Activated naive CD8-positive, alpha-beta T cell (primary cell): ENCODE results near the gene PTPRG.

Source experiments
- H3K27ac Mint-ChIP-seq: one replicate; pipeline ENCODE4 v1.8.0; 2021; ENCODE audit warnings: mixed read lengths
- H3K27me3 Mint-ChIP-seq: one replicate; pipeline ENCODE4 v1.8.0; 2021; ENCODE audit warnings: mixed read lengths
- H3K36me3 Mint-ChIP-seq: one replicate; pipeline ENCODE4 v1.8.0; 2021; ENCODE audit warnings: mixed read lengths
- H3K4me1 Mint-ChIP-seq: one replicate; pipeline ENCODE4 v1.8.0; 2021; ENCODE audit warnings: low read depth, mixed read lengths
- H3K4me3 Mint-ChIP-seq: one replicate; pipeline ENCODE4 v1.8.0; 2021; ENCODE audit warnings: mild to moderate bottlenecking, mixed read lengths
- H3K9me3 Mint-ChIP-seq: one replicate; pipeline ENCODE4 v1.8.0; 2021; ENCODE audit warnings: low read depth, mixed read lengths

Gene PTPRG

GRCh38 chr3:61561374-61562041 is at the start of gene PTPRG:
PTPRG (plus strand) TSS chr3:61561571; CDS start chr3:61562288, 717 bp downstream.
- Mint-ChIP-seq H3K27me3 (peaks cover 32% of the 10 kb centered on the region), H3K4me3 (peak within 1 kb of the TSS; percentile 81), H3K36me3 (no peaks in the 10 kb centered on the region), H3K9me3 (no peaks in the 10 kb centered on the region), H3K27ac (no peak within 1 kb of the TSS), H3K4me1 (peaks cover 16% of the 10 kb centered on the region)

DNA sequence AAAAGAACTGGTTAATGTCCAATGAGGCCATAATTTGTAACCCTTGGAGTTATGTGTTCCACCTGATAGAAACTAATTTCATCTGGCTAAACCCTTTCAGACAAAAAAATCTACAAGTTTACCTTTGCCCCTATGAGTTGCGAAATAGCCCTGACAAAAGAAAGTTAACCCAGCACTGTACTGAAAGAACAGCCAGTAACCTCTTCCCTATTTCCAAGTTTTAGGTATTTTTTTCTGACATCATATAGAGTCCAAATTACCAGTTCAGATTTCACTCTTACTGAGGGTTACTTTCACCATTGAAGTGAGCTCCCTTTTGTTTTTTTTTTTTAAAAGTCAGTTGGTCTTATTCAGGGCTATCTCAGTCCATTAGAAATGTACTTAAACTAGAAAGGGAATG is 42.8 kb upstream of the PTPRG start:
- no peak overlapping the region for H3K4me3 Mint-ChIP-seq
- H3K27ac Mint-ChIP-seq: no peak overlapping the region
- peaks cover 7% of the 10 kb centered on the region for H3K27me3 Mint-ChIP-seq
- H3K36me3 Mint-ChIP-seq: no peaks in the 10 kb centered on the region
- H3K4me1 Mint-ChIP-seq: peaks cover 10% of the 10 kb centered on the region
- no peaks in the 10 kb centered on the region for H3K9me3 Mint-ChIP-seq

DNA sequence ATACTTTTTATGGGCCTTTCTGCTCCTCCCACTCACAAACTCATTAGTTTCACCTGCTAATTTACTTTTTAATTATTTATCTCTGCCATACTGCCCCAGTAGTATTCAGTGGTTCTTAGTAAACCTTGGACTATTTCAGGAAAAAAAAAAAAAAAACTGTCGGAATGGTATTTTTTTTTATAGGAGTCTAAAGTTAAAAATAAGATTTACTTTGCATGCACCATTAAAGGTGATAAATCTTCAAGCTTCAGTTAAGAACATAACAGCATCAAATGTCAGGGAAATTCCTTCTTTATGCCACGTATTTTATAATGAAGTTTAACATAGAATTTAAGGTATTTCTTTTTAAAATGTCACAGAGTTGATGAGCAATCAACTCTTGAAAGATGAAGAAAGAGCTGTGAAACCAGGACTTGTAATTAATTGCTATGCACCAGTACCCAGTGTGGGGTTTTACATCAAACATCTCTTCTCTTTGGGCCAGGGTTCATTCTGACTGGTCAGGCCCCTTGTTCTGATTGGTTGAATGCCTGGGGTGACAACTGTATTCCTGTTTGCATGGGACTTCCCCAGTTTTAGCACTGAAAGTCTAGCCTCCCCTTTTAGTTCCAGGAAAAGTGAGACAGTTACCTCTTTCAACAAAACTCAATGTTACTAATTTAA is 40.3 kb upstream of the PTPRG start:
- Mint-ChIP-seq H3K36me3 (no peaks in the 10 kb centered on the region), H3K27ac (no peak overlapping the region), H3K4me3 (no peak overlapping the region)

GRCh38 chr3:61522060-61522459 is 39.3 kb upstream of the PTPRG start:
- no peak overlapping the region for H3K27ac Mint-ChIP-seq
- no peaks in the 10 kb centered on the region for H3K36me3 Mint-ChIP-seq
- no peaks in the 10 kb centered on the region for H3K9me3 Mint-ChIP-seq
- H3K27me3 Mint-ChIP-seq: peaks cover 6% of the 10 kb centered on the region
- peaks cover 10% of the 10 kb centered on the region for H3K4me1 Mint-ChIP-seq
- no peak overlapping the region for H3K4me3 Mint-ChIP-seq

More for the DNA sequence above, 40.3 kb upstream of the PTPRG start:
- H3K9me3 Mint-ChIP-seq: no peaks in the 10 kb centered on the region
- peaks cover 10% of the 10 kb centered on the region for H3K4me1 Mint-ChIP-seq
- peaks cover 6% of the 10 kb centered on the region for H3K27me3 Mint-ChIP-seq

DNA sequence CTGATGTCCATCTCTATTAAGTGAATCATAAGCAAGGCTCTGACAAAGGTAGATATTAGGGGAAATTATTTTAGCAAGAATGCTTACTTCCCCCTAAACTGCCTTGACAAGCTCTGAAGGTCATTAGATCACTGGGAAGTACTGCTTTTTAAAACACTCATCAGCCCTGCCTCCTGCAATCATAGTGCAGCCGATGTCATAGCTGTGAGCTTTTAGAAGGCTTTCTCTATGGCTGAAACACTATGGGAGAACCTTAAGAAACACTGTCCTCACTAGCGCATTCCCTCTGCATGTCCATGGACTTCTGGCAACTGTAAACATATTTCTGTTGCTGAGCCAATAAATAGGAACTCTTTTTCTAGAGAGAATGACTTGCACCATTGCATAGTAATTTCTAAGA is 38.7 kb upstream of the PTPRG start:
- peaks cover 10% of the 10 kb centered on the region for H3K4me1 Mint-ChIP-seq
- peaks cover 6% of the 10 kb centered on the region for H3K27me3 Mint-ChIP-seq
- no peaks in the 10 kb centered on the region for H3K9me3 Mint-ChIP-seq
- no peak overlapping the region for H3K27ac Mint-ChIP-seq
- H3K36me3 Mint-ChIP-seq: no peaks in the 10 kb centered on the region
- H3K4me3 Mint-ChIP-seq: no peak overlapping the region

DNA sequence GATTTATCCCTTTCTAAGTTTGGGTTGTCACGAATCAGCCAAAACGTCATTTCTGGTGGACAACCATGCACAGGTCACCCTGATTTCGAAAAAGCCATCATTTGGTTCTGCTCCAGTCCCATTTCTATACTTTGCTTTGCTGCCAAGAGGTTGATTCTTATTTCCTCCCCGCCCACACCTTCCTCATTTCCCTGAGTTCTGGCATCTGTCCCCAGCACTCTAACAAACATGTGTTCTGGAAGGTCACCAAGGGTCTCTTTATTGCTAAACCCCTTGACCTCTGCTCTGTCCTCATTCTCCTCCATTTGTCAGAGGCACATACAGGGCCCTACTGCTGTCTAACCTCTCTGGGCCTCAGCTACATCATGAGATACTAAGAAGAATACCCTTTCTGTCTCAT is 36.4 kb upstream of the PTPRG start:
- Mint-ChIP-seq H3K4me1 (peaks cover 10% of the 10 kb centered on the region), H3K4me3 (no peak overlapping the region), H3K27ac (no peak overlapping the region), H3K36me3 (no peaks in the 10 kb centered on the region), H3K27me3 (peaks cover 2% of the 10 kb centered on the region), H3K9me3 (no peaks in the 10 kb centered on the region)

- Mint-ChIP-seq H3K27ac (no peak overlapping the region), H3K4me1 (peaks cover 6% of the 10 kb centered on the region), H3K9me3 (no peaks in the 10 kb centered on the region), H3K36me3 (no peaks in the 10 kb centered on the region), H3K4me3 (no peak overlapping the region), H3K27me3 (peaks cover 3% of the 10 kb centered on the region)
Observed at GRCh38 chr3:61526308-61526707, 35.1 kb upstream of the PTPRG start.

DNA sequence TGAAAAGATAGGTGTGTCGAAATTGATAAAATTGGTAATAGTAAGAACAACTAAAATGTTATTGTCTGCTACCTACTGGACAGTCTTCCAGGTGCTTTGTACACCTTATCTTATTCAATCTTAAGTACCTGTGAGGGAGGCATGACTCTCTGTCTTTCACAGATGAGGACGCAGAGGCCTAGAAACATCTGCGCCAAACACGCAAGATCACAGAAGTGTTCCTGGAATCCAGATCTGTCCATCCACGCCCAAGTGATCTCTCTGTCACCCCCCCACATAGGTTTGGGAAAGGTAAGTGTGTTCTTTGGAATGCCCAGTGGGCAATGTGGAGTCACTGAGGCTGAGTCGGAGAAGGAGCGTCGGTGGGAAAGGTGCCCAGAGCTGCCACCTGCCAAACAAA is 34.4 kb upstream of the PTPRG start:
- Mint-ChIP-seq H3K9me3 (no peaks in the 10 kb centered on the region), H3K27me3 (peaks cover 3% of the 10 kb centered on the region), H3K4me1 (peaks cover 1% of the 10 kb centered on the region), H3K27ac (no peak overlapping the region), H3K36me3 (no peaks in the 10 kb centered on the region), H3K4me3 (no peak overlapping the region)

- Mint-ChIP-seq H3K4me3 (no peak overlapping the region), H3K4me1 (no peaks in the 10 kb centered on the region), H3K36me3 (no peaks in the 10 kb centered on the region), H3K9me3 (no peaks in the 10 kb centered on the region), H3K27ac (no peak overlapping the region), H3K27me3 (peaks cover 1% of the 10 kb centered on the region)
Observed at GRCh38 chr3:61530355-61530754, 31.0 kb upstream of the PTPRG start.

GRCh38 chr3:61531528-61531927 is 29.8 kb upstream of the PTPRG start:
- Mint-ChIP-seq H3K4me1 (no peaks in the 10 kb centered on the region), H3K4me3 (no peak overlapping the region), H3K27ac (no peak overlapping the region), H3K36me3 (no peaks in the 10 kb centered on the region), H3K9me3 (no peaks in the 10 kb centered on the region), H3K27me3 (peaks cover 1% of the 10 kb centered on the region)

DNA sequence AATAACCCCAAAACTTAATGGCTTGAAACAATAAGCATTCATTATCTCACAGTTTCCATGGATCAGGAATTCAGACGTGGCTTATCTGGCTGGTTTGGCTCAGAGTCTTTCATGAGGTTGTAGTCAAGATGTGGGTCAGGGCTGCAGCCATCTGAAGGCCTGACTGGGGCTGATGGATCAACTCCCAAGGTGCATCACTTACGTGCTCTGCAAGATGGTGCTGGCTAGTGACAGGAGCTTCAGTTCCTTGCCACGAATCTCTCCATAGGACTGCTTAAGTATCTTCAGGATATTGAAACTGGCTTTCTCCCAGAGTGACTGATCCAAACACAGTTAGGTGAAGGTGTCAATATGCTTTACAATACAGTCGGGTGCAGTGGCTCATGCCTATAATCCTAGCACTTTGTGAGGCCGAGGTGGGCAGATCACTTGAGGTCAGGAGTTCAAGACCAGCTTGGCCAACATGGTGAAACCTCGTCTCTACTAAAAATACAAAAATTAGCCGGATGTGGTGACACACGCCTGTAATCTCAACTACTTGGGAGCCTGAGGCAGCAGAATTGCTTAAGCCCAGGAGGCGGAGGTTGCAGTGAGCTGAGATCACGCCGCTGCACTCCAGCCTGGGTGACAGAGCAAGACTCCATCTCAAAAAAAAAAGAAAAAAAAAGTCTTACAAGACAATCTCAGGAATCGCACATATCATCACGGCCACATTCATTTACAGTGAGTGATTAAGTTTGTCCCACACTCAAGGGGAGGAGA is 28.5 kb upstream of the PTPRG start:
- Mint-ChIP-seq H3K27me3 (peaks cover 1% of the 10 kb centered on the region), H3K4me3 (no peak overlapping the region), H3K4me1 (no peaks in the 10 kb centered on the region), H3K36me3 (no peaks in the 10 kb centered on the region), H3K9me3 (no peaks in the 10 kb centered on the region), H3K27ac (no peak overlapping the region)

DNA sequence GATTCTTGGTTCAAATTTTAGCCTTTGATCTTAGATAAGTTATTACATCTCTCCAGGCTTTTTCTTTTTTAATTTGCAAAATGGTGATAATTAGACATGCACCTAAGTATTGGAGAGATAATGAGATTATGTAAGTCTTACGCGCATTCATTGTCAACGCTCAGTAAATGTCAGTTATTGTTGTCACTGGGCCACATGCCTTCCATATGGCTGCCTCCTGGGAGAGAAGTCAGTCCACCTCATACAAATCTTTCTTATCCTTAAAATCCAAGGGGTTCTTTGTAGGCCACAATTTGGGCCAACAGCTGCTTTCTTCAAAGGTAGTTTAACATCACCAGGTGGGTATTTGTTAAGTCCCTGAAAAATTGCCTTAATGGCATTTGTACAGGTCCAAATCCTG is 25.5 kb upstream of the PTPRG start:
- Mint-ChIP-seq H3K27me3 (peaks cover 2% of the 10 kb centered on the region), H3K36me3 (no peaks in the 10 kb centered on the region), H3K4me3 (no peak overlapping the region), H3K9me3 (no peaks in the 10 kb centered on the region), H3K4me1 (no peaks in the 10 kb centered on the region), H3K27ac (no peak overlapping the region)

- Mint-ChIP-seq H3K9me3 (no peaks in the 10 kb centered on the region), H3K4me3 (no peak overlapping the region), H3K4me1 (no peaks in the 10 kb centered on the region), H3K27me3 (peaks cover 2% of the 10 kb centered on the region), H3K36me3 (no peaks in the 10 kb centered on the region), H3K27ac (no peak overlapping the region)
Observed at GRCh38 chr3:61537366-61537765, 24.0 kb upstream of the PTPRG start.

DNA sequence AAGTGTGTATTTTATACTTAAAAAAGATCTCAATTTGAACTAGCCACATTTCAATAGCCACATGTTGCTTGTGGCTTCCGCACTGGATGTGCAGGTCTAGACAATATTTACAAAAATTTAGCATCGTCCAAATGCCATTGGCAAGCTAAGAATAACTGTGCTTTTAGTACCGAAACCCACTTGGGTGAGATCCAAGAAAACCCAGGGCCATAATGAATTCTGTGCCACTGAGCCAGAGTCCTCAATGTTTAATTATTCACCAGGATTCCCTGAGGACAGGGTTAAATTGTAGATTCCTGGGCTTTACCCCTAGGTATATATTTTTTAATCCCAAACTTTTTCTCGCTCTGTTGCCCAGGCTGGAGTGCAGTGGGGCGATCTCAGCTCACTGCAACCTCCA is 22.9 kb upstream of the PTPRG start:
- Mint-ChIP-seq H3K9me3 (no peaks in the 10 kb centered on the region), H3K27ac (no peak overlapping the region), H3K27me3 (peaks cover 2% of the 10 kb centered on the region), H3K4me3 (no peak overlapping the region), H3K36me3 (no peaks in the 10 kb centered on the region), H3K4me1 (no peaks in the 10 kb centered on the region)

DNA sequence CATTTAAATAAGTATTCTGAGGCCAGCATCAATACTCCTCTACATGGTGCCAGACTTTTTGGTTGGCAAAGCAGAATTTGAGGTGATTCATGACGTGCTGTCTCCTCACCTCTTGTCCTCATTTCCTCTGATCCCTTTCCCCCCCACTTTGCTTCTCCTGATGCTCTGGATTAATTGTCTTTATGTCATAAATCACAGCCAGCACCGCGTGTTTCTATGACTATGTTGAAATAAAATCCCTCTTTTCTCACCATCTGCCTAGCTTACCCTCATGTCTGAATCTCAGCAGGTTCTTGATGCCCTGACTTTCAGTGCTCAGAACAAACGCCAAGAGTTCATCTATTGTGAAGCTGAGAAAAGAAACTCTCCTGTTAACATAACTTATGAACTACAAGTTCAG is 19.7 kb upstream of the PTPRG start:
- H3K27ac Mint-ChIP-seq: no peak overlapping the region
- no peaks in the 10 kb centered on the region for H3K36me3 Mint-ChIP-seq
- H3K9me3 Mint-ChIP-seq: no peaks in the 10 kb centered on the region
- H3K27me3 Mint-ChIP-seq: peaks cover 2% of the 10 kb centered on the region
- no peak overlapping the region for H3K4me3 Mint-ChIP-seq
- H3K4me1 Mint-ChIP-seq: no peaks in the 10 kb centered on the region
